Endothelial cell of umbilical vein (primary cell): ENCODE results near the gene BGN.

Source experiments
- CTCF ChIP-seq, 2 donors: IDR thresholded peaks; 1 replicate in 1 of 2; 2 replicates in 1 of 2; pipeline ENCODE4 v1.5.1; 2011; ENCODE audit warnings: low read length in 2 of 2, mild to moderate bottlenecking in 2 of 2, moderate library complexity in 2 of 2, control low read depth in 1 of 2, inconsistent platforms in 1 of 2, low read depth in 1 of 2; ENCODE audit not compliant: insufficient read depth in 1 of 2; ENCODE audit errors: extremely low read depth in 1 of 2
- EZH2 ChIP-seq: IDR thresholded peaks from 2 replicates; pipeline ENCODE4 v1.6.1; 2012; ENCODE audit warnings: borderline replicate concordance, low read depth, mild to moderate bottlenecking, moderate library complexity, low read length, inconsistent platforms; ENCODE audit not compliant: severe bottlenecking
- FOS ChIP-seq: IDR thresholded peaks from 2 replicates; pipeline ENCODE4 v1.6.1; 2011; ENCODE audit warnings: mild to moderate bottlenecking, low read length, moderate library complexity, borderline replicate concordance; ENCODE audit not compliant: insufficient read depth
- GATA2 ChIP-seq: IDR thresholded peaks from 2 replicates; pipeline ENCODE4 v1.7.0; 2011; ENCODE audit warnings: low read depth, mild to moderate bottlenecking, moderate library complexity, mixed read lengths, low read length; ENCODE audit not compliant: insufficient read length, insufficient read depth
- JUN ChIP-seq: IDR thresholded peaks from 2 replicates; pipeline ENCODE4 v1.6.1; 2011; ENCODE audit warnings: borderline replicate concordance, low read depth; ENCODE audit not compliant: insufficient read length, insufficient read depth
- MYC ChIP-seq: IDR thresholded peaks from one replicate; pipeline ENCODE4 v1.6.1; 2011; ENCODE audit warnings: mild to moderate bottlenecking, low read depth, low read length
- POLR2A ChIP-seq: IDR thresholded peaks from 2 replicates; pipeline ENCODE4 v1.6.1; 2012; ENCODE audit warnings: low read depth, mild to moderate bottlenecking, control low read depth, low read length
- POLR2AphosphoS5 ChIP-seq: IDR thresholded peaks from 2 replicates; pipeline ENCODE4 v1.6.1; 2012; ENCODE audit warnings: low read depth, mild to moderate bottlenecking, control low read depth, low read length, moderate library complexity; ENCODE audit not compliant: insufficient read depth
- TF ChIP-seq, protein P1 (sequence below): IDR thresholded peaks from 2 replicates; pipeline ENCODE4 v1.6.1; 2011; ENCODE audit not compliant: insufficient read depth, insufficient read length

DNA sequence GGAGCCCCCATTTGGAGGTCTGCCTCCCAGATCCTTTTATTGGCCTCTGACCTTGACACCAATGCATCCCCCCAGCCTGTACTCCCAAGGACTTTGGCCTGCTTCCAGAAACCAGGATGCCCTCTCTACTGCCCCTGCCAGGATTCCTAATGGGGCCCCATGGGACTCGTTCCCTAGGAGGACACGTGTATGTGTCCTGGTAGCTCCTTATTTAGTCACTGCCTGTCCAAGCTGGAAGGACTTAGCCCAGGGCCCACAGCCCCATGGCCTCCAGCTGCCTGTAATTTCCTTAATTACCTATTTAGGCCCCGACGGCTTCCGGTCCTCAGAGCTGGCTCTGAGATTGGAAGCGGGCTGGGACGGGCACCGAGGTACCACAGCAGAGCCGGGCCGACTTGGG is 32.0 kb downstream of the BGN start:
- no peak for TF ChIP-seq POLR2A
- TF ChIP-seq EZH2: no peak
- TF ChIP-seq CTCF (IDR thresholded peaks at IDR 0.05; ENCODE audit: extremely low read depth in 1 of 2, insufficient read depth in 1 of 2, low read depth in 1 of 2, low read length in 2 of 2): no peak
- TF ChIP-seq FOS: no peak
- no peak for TF ChIP-seq JUN
- TF ChIP-seq POLR2AphosphoS5: no peak
- TF ChIP-seq, protein P1, sequence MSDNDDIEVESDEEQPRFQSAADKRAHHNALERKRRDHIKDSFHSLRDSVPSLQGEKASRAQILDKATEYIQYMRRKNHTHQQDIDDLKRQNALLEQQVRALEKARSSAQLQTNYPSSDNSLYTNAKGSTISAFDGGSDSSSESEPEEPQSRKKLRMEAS: no peak
- no peak for TF ChIP-seq MYC
- TF ChIP-seq GATA2: no peak
